ENCODE data around the gene FEZ2. TPM values are rescaled to one million over a fixed set of nuclear protein-coding genes. Genes with fewer than 3 reads are reported as not detected.

Gene FEZ2
- total and polyA plus RNA-seq, 2 donors from 2014 or later = 46.4 to 48.3 TPM

- peaks cover 6 to 51% (median 35%) of the 10 kb centered on the region in 3 donors for H3K36me3 ChIP-seq (ENCODE audit: control insufficient read depth in 2 of 3, insufficient read depth in 3 of 3, low read length in 3 of 3)
- H3K9ac ChIP-seq (ENCODE audit: low read length in 3 of 3) = no peak overlapping the region
- no peak for DNase-seq
- no peak for TF ChIP-seq CTCF (IDR thresholded peaks at IDR 0.05; ENCODE audit: borderline replicate concordance, extremely low read depth, insufficient read depth)
- no peaks in the 10 kb centered on the region for H3K4me1 ChIP-seq (ENCODE audit: control insufficient read depth in 2 of 3, insufficient read depth in 2 of 3, low read depth in 1 of 3, low read length in 3 of 3)
- H3K4me3 ChIP-seq (ENCODE audit: low read length in 3 of 3) = no peak overlapping the region
- no peak for FAIRE-seq
- H3K9me3 ChIP-seq (ENCODE audit: control insufficient read depth in 2 of 3, insufficient read depth in 1 of 3, low read length in 3 of 3) = no peaks in the 10 kb centered on the region
- intact Hi-C loops (cut with DNase I) = no loop called here
- H3K27ac ChIP-seq (ENCODE audit: low read depth in 2 of 2, low read length in 2 of 2) = no peak overlapping the region
- H3K27me3 ChIP-seq (ENCODE audit: control insufficient read depth, insufficient read depth, low read length) = no peaks in the 10 kb centered on the region
Observed at GRCh38 chr2:36511858-36512603, 85.9 kb downstream of the FEZ2 start.

- no peak for FAIRE-seq
- Histone ChIP-seq H3K9ac (ENCODE audit: low read length in 3 of 3) (no peak overlapping the region), H3K9me3 (ENCODE audit: control insufficient read depth in 2 of 3, insufficient read depth in 1 of 3, low read length in 3 of 3) (no peaks in the 10 kb centered on the region), H3K4me1 (ENCODE audit: control insufficient read depth in 2 of 3, insufficient read depth in 2 of 3, low read depth in 1 of 3, low read length in 3 of 3) (no peaks in the 10 kb centered on the region), H3K27ac (ENCODE audit: low read depth in 2 of 2, low read length in 2 of 2) (no peak overlapping the region), H3K27me3 (ENCODE audit: control insufficient read depth, insufficient read depth, low read length) (no peaks in the 10 kb centered on the region), H3K36me3 (ENCODE audit: control insufficient read depth in 2 of 3, insufficient read depth in 3 of 3, low read length in 3 of 3) (peaks cover 0 to 33% (median 19%) of the 10 kb centered on the region in 3 donors), H3K4me3 (ENCODE audit: low read length in 3 of 3) (no peak overlapping the region)
- DNase-seq = no peak
- intact Hi-C loops (cut with DNase I) = no loop called here
- no peak for TF ChIP-seq CTCF (IDR thresholded peaks at IDR 0.05; ENCODE audit: borderline replicate concordance, extremely low read depth, insufficient read depth)
Observed at GRCh38 chr2:36509075-36509474, 88.9 kb downstream of the FEZ2 start.

- TF ChIP-seq CTCF (IDR thresholded peaks at IDR 0.05; ENCODE audit: borderline replicate concordance, extremely low read depth, insufficient read depth) = peak; percentile 72
- Histone ChIP-seq H3K4me3 (ENCODE audit: low read length in 3 of 3) (no peak overlapping the region), H3K9me3 (ENCODE audit: control insufficient read depth in 2 of 3, insufficient read depth in 1 of 3, low read length in 3 of 3) (no peaks in the 10 kb centered on the region), H3K36me3 (ENCODE audit: control insufficient read depth in 2 of 3, insufficient read depth in 3 of 3, low read length in 3 of 3) (peaks cover 0 to 23% (median 11%) of the 10 kb centered on the region in 3 donors), H3K27ac (ENCODE audit: low read depth in 2 of 2, low read length in 2 of 2) (no peak overlapping the region), H3K27me3 (ENCODE audit: control insufficient read depth, insufficient read depth, low read length) (no peaks in the 10 kb centered on the region), H3K4me1 (ENCODE audit: control insufficient read depth in 2 of 3, insufficient read depth in 2 of 3, low read depth in 1 of 3, low read length in 3 of 3) (no peaks in the 10 kb centered on the region), H3K9ac (ENCODE audit: low read length in 3 of 3) (no peak overlapping the region)
- intact Hi-C loops (cut with DNase I) = no loop called here
- DNase-seq (peak in 3 of 5 donors; percentile 62 to 86 (median 65)), FAIRE-seq (no peak)
Observed at GRCh38 chr2:36507408-36507812, 90.6 kb downstream of the FEZ2 start.

Other genes starting within 250 kb of the FEZ2 start
- 154 TPM for gene CRIM1, start 242.4 kb downstream of the FEZ2 start, total RNA-seq
- 47.2 TPM for gene CRIM1, start 242.4 kb downstream of the FEZ2 start, polyA plus RNA-seq (ENCODE audit: insufficient read depth, low read depth, low replicate concordance)
- gene VIT, start 98.5 kb upstream of the FEZ2 start, total RNA-seq = not detected
- 0.15 TPM for gene VIT, start 98.5 kb upstream of the FEZ2 start, polyA plus RNA-seq (ENCODE audit: insufficient read depth, low read depth, low replicate concordance)